Measurements from ENCODE around the gene ITM2B. TPM values are rescaled to one million over a fixed set of nuclear protein-coding genes. Genes with fewer than 3 reads are reported as not detected.
A peak's percentile ranks its signal among the peaks of the same experiment; 100 is the strongest.
"Not testable (repeated sequence)": the region's sequence is repeated elsewhere in the genome, so short reads cannot be mapped to it uniquely, and the experiment has no call there.

The ITM2B gene
- total RNA-seq, 4 donors from 2014 or later: 136 to 528 (median 417) TPM

GRCh38 chr13:48201044-48201443 lies 32.0 kb upstream of the ITM2B start:
- DNase-seq: peak in 2 of 3 donors; percentile 74 to 82
- H3K36me3 ChIP-seq: no peaks in the 10 kb centered on the region
- peaks cover 0 to 5% (median 2%) of the 10 kb centered on the region in 4 donors for H3K4me1 ChIP-seq
- TF ChIP-seq CTCF (IDR thresholded peaks at IDR 0.05) (no peak), POLR2A (IDR thresholded peaks at IDR 0.05) (no peak)
- no peak overlapping the region for H3K4me3 ChIP-seq
- no peaks in the 10 kb centered on the region for H3K9me3 ChIP-seq
- no peaks in the 10 kb centered on the region for H3K27me3 ChIP-seq
- H3K27ac ChIP-seq: peak overlapping the region in 1 of 4 donors; percentile 44

- H3K4me3 ChIP-seq, H3K36me3 ChIP-seq, DNase-seq, H3K27ac ChIP-seq, H3K4me1 ChIP-seq, H3K27me3 ChIP-seq, H3K9me3 ChIP-seq: not testable (repeated sequence)
Measured at GRCh38 chr13:48207207-48207606, 25.8 kb upstream of the ITM2B start.

- no peak for DNase-seq
- no peaks in the 10 kb centered on the region for H3K36me3 ChIP-seq
- H3K9me3 ChIP-seq: peaks cover 0 to 7% (median 0%) of the 10 kb centered on the region in 4 donors
- no peak for TF ChIP-seq CTCF (IDR thresholded peaks at IDR 0.05)
- no peak for TF ChIP-seq POLR2A (IDR thresholded peaks at IDR 0.05)
- H3K27me3 ChIP-seq: no peaks in the 10 kb centered on the region
- no peaks in the 10 kb centered on the region for H3K4me1 ChIP-seq
- H3K4me3 ChIP-seq: no peak overlapping the region
- no peak overlapping the region for H3K27ac ChIP-seq
Measured at GRCh38 chr13:48210178-48210577, 22.8 kb upstream of the ITM2B start.

- TF ChIP-seq POLR2A (IDR thresholded peaks at IDR 0.05) (no peak), CTCF (IDR thresholded peaks at IDR 0.05) (no peak)
Measured at GRCh38 chr13:48214519-48215121, 18.4 kb upstream of the ITM2B start.

GRCh38 chr13:48215511-48216203 lies 17.3 kb upstream of the ITM2B start:
- not testable (repeated sequence) for DNase-seq, H3K27me3 ChIP-seq, H3K9me3 ChIP-seq, H3K4me1 ChIP-seq, H3K36me3 ChIP-seq, H3K4me3 ChIP-seq
- peak overlapping the region in 1 of 4 donors; percentile 28 for H3K27ac ChIP-seq

More at GRCh38 chr13:48214519-48215121, 18.4 kb upstream of the ITM2B start:
- Histone ChIP-seq H3K4me3 (no peak overlapping the region), H3K9me3 (no peaks in the 10 kb centered on the region), H3K27ac (no peak overlapping the region), H3K4me1 (peaks cover 0 to 3% (median 0%) of the 10 kb centered on the region in 4 donors), H3K27me3 (no peaks in the 10 kb centered on the region), H3K36me3 (no peaks in the 10 kb centered on the region)
- DNase-seq: no peak

- TF ChIP-seq CTCF (IDR thresholded peaks at IDR 0.05) (no peak), POLR2A (IDR thresholded peaks at IDR 0.05) (no peak)
- Histone ChIP-seq H3K36me3 (no peaks in the 10 kb centered on the region), H3K27me3 (no peaks in the 10 kb centered on the region), H3K4me1 (peaks cover 0 to 12% (median 0%) of the 10 kb centered on the region in 4 donors), H3K27ac (peak overlapping the region in 1 of 4 donors; percentile 28), H3K9me3 (no peaks in the 10 kb centered on the region), H3K4me3 (no peak overlapping the region)
- DNase-seq: no peak
Measured at GRCh38 chr13:48216204-48216711, 16.7 kb upstream of the ITM2B start.

Data from Peyer's patch (tissue), 4 donors.